Pancreas (tissue), 10 donors: ENCODE data around the gene HSPD1. TPM values are rescaled to one million over a fixed set of nuclear protein-coding genes. Genes with fewer than 3 reads are reported as not detected.

ENCODE experiments used
- ATAC-seq, 4 donors: fragments of 200-7000 bp; cut with Tn5 transposase; one replicate each; pipeline versions ENCODE4 v1.8.0 to v1.9.1; 2020; ENCODE audit warnings: mild to moderate bottlenecking in 4 of 4, moderate library complexity in 4 of 4
- DNase-seq, 6 donors: peaks; one replicate each; pipeline ENCODE4 v3.0.0-alpha.2; 2020
- FAIRE-seq: peaks from 2 replicates; lab custom pipeline; 2012; peaks lifted over from hg19 to GRCh38; lab: Jason Lieb, UNC
- H3K27ac ChIP-seq, 4 donors: fragments of 200-600 bp; sonication (generic); 1 replicate in 3 of 4; 2 replicates in 1 of 4; pipeline versions ENCODE4 v1.5.0 to v1.8.0; 2020
- H3K27me3 ChIP-seq, 4 donors: fragments of 200-600 bp; one replicate each; pipeline ENCODE4 v1.8.0; 2021
- H3K36me3 ChIP-seq, 3 donors: fragments of 200-600 bp; sonication (generic) in 1 of 3; one replicate each; pipeline versions ENCODE4 v1.5.0 to v1.8.0; 2020 to 2021
- H3K4me1 ChIP-seq, 3 donors: fragments of 200-600 bp; one replicate each; pipeline ENCODE4 v1.8.0; 2021
- H3K4me3 ChIP-seq, 4 donors: fragments of 200-600 bp; sonication (generic) in 2 of 4; one replicate each; pipeline versions ENCODE4 v1.5.0 to v1.8.0; 2020 to 2021
- H3K9me3 ChIP-seq, 4 donors: fragments of 200-600 bp; one replicate each; pipeline ENCODE4 v1.8.0; 2021
- WGBS, 2 donors: extraction: QIAGEN DNeasy Blood & Tissue Kit; methylation state at CpG; one replicate each; pipeline ENCODE4 v1.1.7; 2013; 5-methylcytosine and 5-hydroxymethylcytosine counted together
- intact Hi-C, 3 donors: fragments of 100-400 bp; cut with DNase I; formaldehyde crosslinking; loops; one replicate each; pipeline versions ENCODE4 v1.11.1 to v1.14.2; 2022
- polyA plus RNA-seq, 2 donors: library from polyadenylated mRNA; stranded (reverse); fragments of 200-250 nt; gene quantifications; one replicate each; pipeline ENCODE4 v1.2.3, GENCODE V29; 2013
- total RNA-seq, 6 donors: library from RNA; stranded (reverse); fragmentation: NEBNext Ultra II Directional in 4 of 6; extraction: Animal tissue kit (Norgen Biotek cat#: 25700) in 4 of 6; gene quantifications; one replicate each; pipeline versions ENCODE4 v1.2.1 to v1.2.4, GENCODE V29; 2021 to 2023
- TF ChIP-seq, protein P1 (sequence below), 4 donors: fragments of 200-600 bp; sonication (generic) in 3 of 4; IDR thresholded peaks; one replicate each; pipeline versions ENCODE4 v1.5.0 to v1.8.0; 2021; ENCODE audit warnings: antibody characterized with exemption in 4 of 4
- donor health status: healthy with polysubstance abuse.
- donor health status: DM: no; HTN: no; CAD: no; lungs with moderate emphysema.
- donor health status: DM: no; HTN: no; CAD: no.
- donor health status: control.
- donor health status: control.
- donor health status: Bipolar disorder and iron deficiency.
- donor health status: DM: yes; HTN: yes; CAD: no.
- donor health status: DM: no; HTN: no; CAD: no.
- donor health status: DM: no; HTN: no; CAD: no.
- donor health status: DM: yes; HTN: yes; CAD: no.

Gene HSPD1
- 100 to 1,000 TPM; 114 to 181 (median 137) TPM for total RNA-seq
- 100 to 1,000 TPM in 1 of 2 donors, 10 to 100 TPM in 1; 94.8 to 145 TPM for polyA plus RNA-seq

DNA sequence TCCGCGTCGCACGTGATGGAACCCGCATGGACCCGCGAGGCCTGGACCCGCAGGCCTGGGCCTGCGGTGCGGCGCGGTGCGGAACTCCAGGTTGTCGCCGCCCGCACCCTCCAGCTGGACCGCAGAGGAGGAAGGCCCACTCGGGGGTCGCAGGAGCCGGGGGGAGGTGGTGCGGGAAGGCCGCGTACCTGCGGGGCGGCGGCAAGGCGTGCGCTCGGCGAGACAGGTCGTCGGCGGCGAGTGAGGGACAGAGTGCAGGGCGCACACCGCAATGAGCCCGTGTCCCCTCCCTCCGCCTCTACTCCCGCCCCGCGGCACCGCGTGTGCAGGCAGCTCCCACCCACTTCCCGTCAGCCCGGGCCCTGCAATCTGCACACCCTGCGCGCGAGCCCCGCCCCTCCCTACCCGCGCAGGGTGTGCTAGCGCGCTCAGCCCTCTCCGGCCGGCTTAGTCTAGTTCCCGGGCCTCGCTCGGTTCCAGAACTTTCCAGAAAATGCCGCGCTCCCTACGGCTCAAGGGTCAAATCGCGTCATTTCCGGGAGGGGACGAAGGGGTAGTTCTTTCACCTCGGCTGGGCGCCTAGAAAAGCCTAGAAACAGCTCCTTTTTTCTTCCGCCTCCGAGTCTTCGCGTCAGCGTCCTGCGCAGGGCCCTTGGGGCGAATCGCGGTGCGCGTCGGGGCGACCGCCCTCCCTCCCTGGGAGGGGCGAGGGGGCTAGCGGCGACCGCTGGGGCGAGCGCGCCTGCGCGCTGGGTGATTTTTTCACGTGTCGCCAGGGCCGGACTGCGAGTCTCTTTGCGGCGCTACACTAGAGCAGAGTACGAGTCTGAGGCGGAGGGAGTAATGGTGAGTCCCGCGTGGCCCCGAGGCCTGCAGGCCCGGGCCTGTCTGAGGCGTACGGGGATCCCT is at the start of gene HSPD1, which contains the start of gene HSPE1:
Gene HSPD1, minus strand, starts transcription at position 247 of the 909 bp plus-strand sequence. CDS start 992 bp downstream, outside the sequence.
Gene HSPE1, plus strand, starts transcription at position 786 of the 909 bp plus-strand sequence. Its CDS starts 58 bp downstream, at position 844.
- Histone ChIP-seq H3K27ac (peak within 1 kb of the TSS; percentile 86 to 100 (median 97)), H3K9me3 (no peaks in the 10 kb centered on the region), H3K36me3 (peaks cover 0 to 26% (median 0%) of the 10 kb centered on the region in 3 donors), H3K4me1 (peaks cover 25 to 52% (median 38%) of the 10 kb centered on the region in 3 donors), H3K27me3 (no peaks in the 10 kb centered on the region), H3K4me3 (peak within 1 kb of the TSS; percentile 45 to 89 (median 74))
- ATAC-seq: peak; percentile 85 to 90 (median 90)
- 0 to 1% methylated on average over 76 to 104 of the region's 104 CpGs for WGBS, 2 donors
- no peak for FAIRE-seq
- peak; percentile 98 to 99 (median 98) for DNase-seq
- TF ChIP-seq, protein P1, sequence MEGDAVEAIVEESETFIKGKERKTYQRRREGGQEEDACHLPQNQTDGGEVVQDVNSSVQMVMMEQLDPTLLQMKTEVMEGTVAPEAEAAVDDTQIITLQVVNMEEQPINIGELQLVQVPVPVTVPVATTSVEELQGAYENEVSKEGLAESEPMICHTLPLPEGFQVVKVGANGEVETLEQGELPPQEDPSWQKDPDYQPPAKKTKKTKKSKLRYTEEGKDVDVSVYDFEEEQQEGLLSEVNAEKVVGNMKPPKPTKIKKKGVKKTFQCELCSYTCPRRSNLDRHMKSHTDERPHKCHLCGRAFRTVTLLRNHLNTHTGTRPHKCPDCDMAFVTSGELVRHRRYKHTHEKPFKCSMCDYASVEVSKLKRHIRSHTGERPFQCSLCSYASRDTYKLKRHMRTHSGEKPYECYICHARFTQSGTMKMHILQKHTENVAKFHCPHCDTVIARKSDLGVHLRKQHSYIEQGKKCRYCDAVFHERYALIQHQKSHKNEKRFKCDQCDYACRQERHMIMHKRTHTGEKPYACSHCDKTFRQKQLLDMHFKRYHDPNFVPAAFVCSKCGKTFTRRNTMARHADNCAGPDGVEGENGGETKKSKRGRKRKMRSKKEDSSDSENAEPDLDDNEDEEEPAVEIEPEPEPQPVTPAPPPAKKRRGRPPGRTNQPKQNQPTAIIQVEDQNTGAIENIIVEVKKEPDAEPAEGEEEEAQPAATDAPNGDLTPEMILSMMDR (IDR thresholded peaks at IDR 0.05): no peak
- intact Hi-C loops: no loop called here

DNA sequence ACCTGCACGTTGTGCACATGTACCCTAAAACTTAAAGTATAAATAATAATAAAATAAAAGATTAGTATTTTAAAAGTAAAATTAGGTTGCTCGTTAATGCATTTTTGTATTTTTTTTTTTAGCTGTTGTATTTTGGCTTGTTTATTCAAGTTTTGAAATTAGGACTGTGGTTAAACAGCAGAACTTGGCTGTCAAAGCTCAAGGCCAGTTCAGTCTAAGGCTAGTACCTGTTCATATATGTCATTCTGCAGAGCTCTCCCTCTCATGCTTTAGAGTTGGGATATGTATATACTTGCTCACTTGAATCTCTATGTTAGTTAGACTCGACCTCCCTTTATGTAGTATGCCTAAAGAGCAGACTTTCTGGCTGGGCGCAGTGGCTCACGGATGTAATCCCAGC is 48.9 kb upstream of the HSPD1 start:
- Histone ChIP-seq H3K27me3 (no peaks in the 10 kb centered on the region), H3K27ac (no peak overlapping the region), H3K36me3 (peaks cover 0 to 27% (median 2%) of the 10 kb centered on the region in 3 donors), H3K9me3 (no peaks in the 10 kb centered on the region), H3K4me3 (no peak overlapping the region), H3K4me1 (no peaks in the 10 kb centered on the region)
- intact Hi-C loops: no loop called here
- DNase-seq: no peak
- no peak for ATAC-seq
- FAIRE-seq: no peak
- TF ChIP-seq, protein P1 (IDR thresholded peaks at IDR 0.05): no peak
- 92 to 95% methylated on average over 5 of the region's 5 CpGs for WGBS, 2 donors

DNA sequence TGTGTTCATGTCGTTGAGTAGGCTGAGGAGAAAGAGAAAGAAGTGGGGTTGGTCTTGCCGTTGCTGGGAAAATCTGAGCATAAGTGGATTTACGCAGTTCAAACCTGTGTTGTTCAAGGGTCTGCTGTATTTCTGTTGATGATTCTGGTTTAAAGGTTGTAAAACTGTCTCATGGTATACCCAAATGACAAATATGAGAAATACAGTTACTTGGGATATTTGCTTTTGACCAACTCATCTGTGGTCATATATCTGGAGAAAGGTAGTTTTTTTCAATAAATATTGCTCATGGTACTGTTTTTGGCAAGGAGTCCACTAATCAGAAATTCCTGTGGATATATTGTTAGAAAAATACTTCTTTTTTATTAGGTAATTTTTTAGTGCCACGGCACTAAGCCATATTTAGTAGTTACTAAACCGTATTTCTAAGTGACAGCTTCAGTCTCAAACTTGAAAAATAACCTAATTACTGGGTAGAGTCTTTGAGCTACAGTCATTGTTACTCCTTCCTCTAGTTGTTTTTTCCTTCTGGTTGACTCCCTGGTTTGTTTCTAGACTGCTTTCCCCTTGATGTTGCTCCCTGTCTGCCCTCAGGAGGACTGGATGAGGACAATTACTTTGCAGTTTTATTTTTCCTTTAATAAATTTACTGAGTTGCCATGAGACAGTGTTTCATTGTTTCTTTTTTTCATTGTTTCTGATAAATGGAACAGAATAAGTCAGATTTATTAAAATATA is 47.7 kb upstream of the HSPD1 start:
- Histone ChIP-seq H3K9me3 (no peaks in the 10 kb centered on the region), H3K36me3 (peaks cover 0 to 32% (median 0%) of the 10 kb centered on the region in 3 donors), H3K4me3 (no peak overlapping the region), H3K27me3 (no peaks in the 10 kb centered on the region), H3K27ac (no peak overlapping the region), H3K4me1 (no peaks in the 10 kb centered on the region)
- FAIRE-seq (no peak), ATAC-seq (no peak), DNase-seq (no peak)
- WGBS, 2 donors: 89% methylated on average over 5 of the region's 5 CpGs
- TF ChIP-seq, protein P1 (IDR thresholded peaks at IDR 0.05): no peak
- intact Hi-C loops: no loop called here

DNA sequence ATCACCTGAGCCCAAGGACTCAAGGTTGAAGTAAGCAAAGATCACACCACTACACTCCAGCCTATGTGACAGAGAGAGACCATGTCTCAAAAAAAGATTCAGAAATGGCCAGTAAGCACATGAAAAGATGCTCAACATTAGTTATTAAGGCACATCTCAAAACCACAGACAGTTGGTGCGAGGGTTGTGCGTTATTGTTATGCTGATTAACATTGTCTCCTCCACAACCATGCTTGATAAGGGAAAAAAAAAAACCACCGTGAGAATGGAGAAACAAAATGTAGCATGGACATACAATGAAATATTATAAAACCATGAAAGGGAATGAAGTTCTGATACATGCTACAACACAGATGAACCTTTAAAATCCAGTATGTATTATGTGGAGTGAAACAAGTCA is 43.6 kb upstream of the HSPD1 start:
- H3K27ac ChIP-seq: no peak overlapping the region
- intact Hi-C loops: no loop called here
- no peaks in the 10 kb centered on the region for H3K4me1 ChIP-seq
- no peak overlapping the region for H3K4me3 ChIP-seq
- no peak for DNase-seq
- ATAC-seq: no peak
- no peaks in the 10 kb centered on the region for H3K27me3 ChIP-seq
- FAIRE-seq: no peak
- TF ChIP-seq, protein P1 (IDR thresholded peaks at IDR 0.05): no peak
- H3K9me3 ChIP-seq: no peaks in the 10 kb centered on the region
- peaks cover 0 to 31% (median 0%) of the 10 kb centered on the region in 3 donors for H3K36me3 ChIP-seq
- WGBS, 2 donors: 92 to 99% methylated on average over 3 of the region's 3 CpGs
